Measurements from ENCODE around the gene TUBB6.

The TUBB6 gene

GRCh38 chr18:12315911-12316310 lies 7.9 kb downstream of the TUBB6 start:
- no peak for DNase-seq

- peak; percentile 69 for DNase-seq
Observed at GRCh38 chr18:12317664-12318333, 9.8 kb downstream of the TUBB6 start.

- no peak for DNase-seq
Observed at GRCh38 chr18:12318334-12318697, 10.3 kb downstream of the TUBB6 start.

- no peak for DNase-seq
Observed at GRCh38 chr18:12318857-12319256, 10.8 kb downstream of the TUBB6 start.

- DNase-seq = no peak
Observed at GRCh38 chr18:12321333-12321732, 13.3 kb downstream of the TUBB6 start.

GRCh38 chr18:12324991-12325725 lies 17.1 kb downstream of the TUBB6 start:
- no peak for DNase-seq

- no peak for DNase-seq
Observed at GRCh38 chr18:12325726-12326245, 17.7 kb downstream of the TUBB6 start.

- DNase-seq = no peak
Observed at GRCh38 chr18:12326711-12327460, 18.8 kb downstream of the TUBB6 start.

- peak; percentile 65 for DNase-seq
Observed at GRCh38 chr18:12327510-12328178, 19.6 kb downstream of the TUBB6 start.

- no peak for DNase-seq
Observed at GRCh38 chr18:12328179-12328823, 20.3 kb downstream of the TUBB6 start.

GRCh38 chr18:12329125-12329698 lies 21.2 kb downstream of the TUBB6 start:
- DNase-seq = no peak

GRCh38 chr18:12330766-12331165 lies 22.7 kb downstream of the TUBB6 start:
- no peak for DNase-seq

- DNase-seq = peak; percentile 42
Observed at GRCh38 chr18:12333506-12334290, 25.7 kb downstream of the TUBB6 start.

- DNase-seq = no peak
Observed at GRCh38 chr18:12334366-12334808, 26.3 kb downstream of the TUBB6 start.

GRCh38 chr18:12334863-12335262 lies 26.8 kb downstream of the TUBB6 start:
- no peak for DNase-seq

GRCh38 chr18:12335503-12335902 lies 27.5 kb downstream of the TUBB6 start:
- DNase-seq = no peak

- DNase-seq = no peak
Observed at GRCh38 chr18:12336171-12336613, 28.2 kb downstream of the TUBB6 start.

- peak; percentile 87 for DNase-seq
Observed at GRCh38 chr18:12336887-12337286, 28.8 kb downstream of the TUBB6 start.

GRCh38 chr18:12338382-12338781 lies 30.3 kb downstream of the TUBB6 start:
- no peak for DNase-seq

- no peak for DNase-seq
Observed at GRCh38 chr18:12340945-12341660, 33.1 kb downstream of the TUBB6 start.

Measured in fibroblast of skin of right quadriceps (primary cell).